GM23248 (cell line): ENCODE data around the gene E2F3.

Source experiments
- EZH2 ChIP-seq: fragments of 200-600 bp; sonication (generic); IDR thresholded peaks from 2 replicates; pipeline ENCODE4 v1.6.1; 2018; ENCODE audit warnings: antibody characterized with exemption, mild to moderate bottlenecking; ENCODE audit not compliant: insufficient read depth, poor library complexity, severe bottlenecking
- EZH2phosphoT487 ChIP-seq: fragments of 200-600 bp; sonication (generic); IDR thresholded peaks from 2 replicates; pipeline ENCODE4 v1.6.1; 2018; ENCODE audit warnings: antibody characterized with exemption, moderate library complexity, mild to moderate bottlenecking, low read depth; ENCODE audit not compliant: insufficient read depth

DNA sequence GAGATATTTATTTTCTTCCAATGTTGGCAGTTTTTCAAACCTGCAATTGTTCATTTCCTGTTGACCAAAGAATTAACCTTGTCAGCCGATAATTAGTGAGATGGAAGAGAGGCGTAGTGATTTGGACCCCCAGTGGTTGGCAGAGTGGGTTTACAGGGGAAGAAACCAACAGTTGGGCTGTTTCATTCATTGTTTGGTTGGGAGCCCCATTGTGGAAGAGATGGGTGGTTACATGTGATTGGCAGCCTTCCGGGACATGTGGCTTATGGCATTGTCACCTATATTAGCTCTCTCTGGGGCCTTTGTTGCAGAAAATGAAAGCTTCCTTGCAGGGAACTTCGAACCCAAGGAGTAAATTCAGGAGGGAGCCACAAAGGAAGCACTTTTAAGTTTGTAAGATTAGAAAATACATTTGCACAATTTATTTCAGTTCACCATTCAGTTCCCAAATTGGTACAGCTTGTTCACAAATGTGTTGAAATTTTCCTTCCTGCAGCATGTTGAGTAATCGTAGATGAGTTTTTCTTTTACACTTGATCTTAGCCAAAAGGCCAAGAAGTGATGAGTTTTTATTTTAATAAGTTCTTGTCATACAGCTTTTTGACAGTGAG, 82.3 kb downstream of the E2F3 start:
- TF ChIP-seq EZH2phosphoT487 (no peak), EZH2 (no peak)
